UCSD-AML1 (cell line): ENCODE results near the gene ADPRHL1.
"Not testable (repeated sequence)": the region's sequence is repeated elsewhere in the genome, so short reads cannot be mapped to it uniquely, and the experiment has no call there.

ENCODE experiments used
- DNase-seq: peaks from one replicate; lab custom pipeline; 2025; ENCODE audit not compliant: unreplicated experiment; lab: John Stamatoyannopoulos, UW

ADPRHL1 gene

DNA sequence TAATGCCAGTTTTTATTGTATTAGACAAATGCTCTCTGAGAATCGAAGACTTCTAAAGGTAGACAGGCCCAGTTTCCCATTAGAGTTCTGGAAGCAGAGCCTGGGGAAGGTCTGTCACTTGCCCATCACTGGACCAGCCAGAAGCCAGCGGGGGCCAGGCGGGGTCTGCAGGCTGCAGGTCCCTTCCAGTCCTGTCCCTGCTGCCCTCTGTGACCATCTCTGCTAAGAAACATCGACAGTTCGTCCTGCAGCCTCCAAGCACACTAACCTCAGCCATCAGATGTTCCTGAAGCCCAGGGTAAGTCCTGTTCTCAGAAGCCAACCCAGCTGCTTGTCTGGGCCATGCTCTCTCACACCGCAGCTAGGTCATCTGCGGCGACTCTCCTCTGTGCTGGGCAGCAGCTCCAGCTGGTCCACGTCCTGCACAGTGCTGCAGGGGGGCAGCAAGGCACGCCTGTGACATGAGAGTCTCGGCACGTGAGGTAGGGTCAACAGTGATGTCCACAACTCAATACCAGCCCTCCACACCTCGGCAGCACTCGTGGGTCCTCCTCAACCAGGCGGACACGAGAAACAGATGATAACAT lies 2.9 kb upstream of the ADPRHL1 start:
- no peak for DNase-seq

DNA sequence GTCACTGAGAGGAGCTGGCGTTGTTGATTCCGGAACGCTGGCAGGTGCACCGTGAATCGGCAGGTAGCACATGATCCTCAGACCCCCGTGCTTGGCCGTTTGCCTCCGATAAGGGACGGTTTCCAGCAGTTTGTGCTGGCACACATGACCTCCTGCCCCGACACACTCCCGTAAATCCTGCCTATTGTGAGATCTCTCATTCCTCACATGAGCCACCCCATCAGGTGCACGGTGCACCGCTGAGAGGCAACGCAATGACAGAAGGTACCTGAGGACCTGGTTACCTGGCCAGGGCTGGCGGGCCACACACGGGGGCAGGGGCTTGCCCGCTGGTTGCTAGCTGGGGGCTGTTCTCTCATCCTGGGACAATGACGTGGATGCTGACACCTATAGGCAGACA lies 2.1 kb upstream of the ADPRHL1 start:
- no peak for DNase-seq

DNA sequence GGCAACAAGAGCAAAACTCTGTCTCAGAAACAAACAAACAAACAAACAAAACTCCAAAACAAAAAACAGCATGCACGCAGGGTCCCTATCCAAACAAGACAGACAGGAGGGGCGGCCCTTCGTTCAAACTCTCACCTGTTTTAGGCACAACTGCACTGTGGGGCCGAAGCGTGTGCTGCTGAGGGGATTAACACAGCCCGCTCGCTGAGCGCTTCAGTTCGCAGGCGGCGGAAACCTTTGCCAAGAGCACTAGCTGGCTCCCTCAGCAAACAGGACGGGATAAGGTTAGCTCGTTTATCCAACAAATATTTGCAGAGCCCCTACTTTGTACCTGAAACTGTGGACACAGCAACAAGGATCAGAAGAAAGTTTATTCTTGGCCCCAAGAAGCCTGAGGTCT lies 1.6 kb upstream of the ADPRHL1 start:
- no peak for DNase-seq

- no peak for DNase-seq
Measured at GRCh38 chr13:113452466-113452865, 822 bp downstream of the ADPRHL1 start.

GRCh38 chr13:113451951-113452421 lies 1.3 kb downstream of the ADPRHL1 start:
- no peak for DNase-seq

DNA sequence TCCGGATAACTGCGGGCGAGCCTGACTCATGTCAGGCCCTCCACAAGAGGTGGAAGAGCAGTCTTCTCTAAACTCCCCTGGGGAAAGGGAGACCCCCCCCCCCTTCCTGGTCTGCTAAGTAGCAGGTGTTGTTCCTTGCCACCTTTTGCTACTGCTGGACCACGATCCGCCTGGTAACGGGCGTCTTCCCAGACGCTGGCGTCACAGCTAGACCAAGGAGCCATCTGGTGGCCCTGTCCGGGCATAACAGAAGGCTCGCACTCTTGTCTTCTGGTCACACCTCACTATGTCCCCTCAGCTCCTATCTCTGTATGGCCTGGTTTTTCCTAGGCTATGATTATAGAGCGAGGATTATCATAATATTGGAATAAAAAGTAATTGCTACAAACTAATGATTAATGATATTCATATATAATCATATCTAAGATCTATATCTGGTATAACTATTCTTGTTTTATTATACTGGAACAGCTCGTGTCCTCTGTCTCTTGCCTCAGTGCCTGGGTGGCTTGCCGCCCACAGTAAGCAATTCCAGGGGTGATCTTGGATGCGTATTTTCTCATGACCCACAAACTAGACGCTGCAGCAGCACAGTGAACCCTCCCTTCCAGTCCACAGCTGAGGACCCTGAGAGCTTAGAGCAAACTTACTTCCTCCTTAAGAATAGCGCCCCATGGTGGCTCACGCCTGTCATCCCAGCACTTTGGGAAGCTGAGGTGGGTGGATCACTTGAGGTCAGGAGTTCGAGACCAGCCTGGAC lies 2.2 kb downstream of the ADPRHL1 start:
- DNase-seq, result peak; percentile 28

- DNase-seq, result not testable (repeated sequence)
Measured at GRCh38 chr13:113450348-113450744, 2.9 kb downstream of the ADPRHL1 start.

DNA sequence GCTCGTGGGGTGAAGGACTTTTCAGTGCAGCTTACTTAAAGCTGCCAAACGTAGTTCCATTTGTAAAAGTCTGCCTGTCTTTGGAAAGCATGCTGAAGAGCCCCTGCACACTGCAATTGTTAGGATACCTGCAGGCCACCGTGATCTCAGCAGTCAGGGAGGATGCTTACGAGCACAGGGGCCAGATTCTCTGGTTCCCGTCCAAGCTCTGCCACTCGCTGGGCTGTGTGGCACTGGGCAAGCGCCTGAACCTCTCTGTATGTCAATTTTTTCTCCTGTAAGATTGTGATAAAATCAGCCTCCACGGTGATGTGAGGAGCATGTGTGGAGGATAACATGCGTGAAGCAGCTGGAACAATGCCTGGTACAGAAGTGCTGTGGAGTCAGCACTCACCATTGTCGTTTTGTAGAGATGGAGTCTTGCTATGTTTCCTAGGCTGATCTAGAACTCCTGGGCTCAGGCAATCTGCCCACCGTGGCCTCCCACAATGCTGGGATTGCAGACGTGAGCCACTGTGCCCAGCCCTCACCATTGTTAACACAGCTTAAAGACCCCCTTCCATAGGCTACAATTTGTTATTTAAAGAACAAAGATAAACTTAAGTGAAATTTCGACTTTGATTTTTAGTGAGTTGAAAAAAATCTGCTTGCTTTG lies 3.5 kb downstream of the ADPRHL1 start:
- no peak for DNase-seq

DNA sequence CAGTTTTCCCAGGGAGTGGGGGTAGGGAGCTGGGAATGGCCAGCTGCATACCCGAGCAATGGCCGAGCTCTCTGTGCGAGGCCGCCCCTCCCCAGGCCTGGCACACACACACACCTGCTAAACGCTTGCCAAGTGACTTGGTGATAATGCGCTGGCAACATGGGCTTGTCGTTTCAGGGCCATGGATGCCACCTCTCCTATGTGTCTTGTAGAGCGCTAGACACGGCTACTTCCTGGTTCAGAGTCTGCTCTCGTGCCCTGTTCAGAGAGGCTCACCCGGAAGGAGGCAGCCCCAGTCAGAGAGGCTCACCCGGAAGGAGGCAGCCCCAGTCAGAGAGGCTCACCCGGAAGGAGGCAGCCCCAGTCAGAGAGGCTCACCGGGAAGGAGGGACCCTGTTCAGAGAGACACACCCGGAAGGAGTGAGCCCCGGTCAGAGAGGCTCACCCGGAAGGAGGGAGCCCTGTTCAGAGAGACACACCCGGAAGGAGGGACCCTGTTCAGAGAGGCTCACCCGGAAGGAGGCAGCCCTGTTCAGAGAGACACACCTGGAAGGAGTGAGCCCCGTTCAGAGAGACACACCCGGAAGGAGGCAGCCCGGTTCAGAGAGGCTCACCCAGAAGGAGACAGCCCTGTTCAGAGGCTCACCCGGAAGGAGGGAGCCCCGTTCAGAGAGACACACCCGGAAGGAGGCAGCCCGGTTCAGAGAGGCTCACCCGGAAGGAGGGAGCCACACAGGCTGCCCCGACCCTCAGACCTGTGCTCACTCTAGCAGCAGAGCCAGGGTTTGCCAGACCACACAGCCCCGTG lies 4.2 kb downstream of the ADPRHL1 start:
- no peak for DNase-seq

DNA sequence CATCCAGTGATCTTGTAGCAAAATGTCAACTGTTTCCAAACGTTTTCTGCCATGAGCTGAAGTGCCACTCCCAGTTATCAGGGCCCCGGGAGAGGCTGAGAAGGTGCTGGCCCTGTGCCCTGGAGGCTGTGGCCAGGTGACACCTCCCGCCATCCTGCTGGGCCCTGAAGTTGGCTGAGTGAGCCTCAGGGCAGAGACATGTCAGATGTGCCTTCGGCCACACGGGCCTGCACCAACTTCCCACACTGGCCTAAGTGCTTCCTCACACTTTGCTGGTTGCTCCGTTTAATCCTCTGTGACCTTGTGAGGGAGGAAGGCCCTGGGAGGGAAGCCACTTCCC lies 4.8 kb downstream of the ADPRHL1 start:
- no peak for DNase-seq

DNA sequence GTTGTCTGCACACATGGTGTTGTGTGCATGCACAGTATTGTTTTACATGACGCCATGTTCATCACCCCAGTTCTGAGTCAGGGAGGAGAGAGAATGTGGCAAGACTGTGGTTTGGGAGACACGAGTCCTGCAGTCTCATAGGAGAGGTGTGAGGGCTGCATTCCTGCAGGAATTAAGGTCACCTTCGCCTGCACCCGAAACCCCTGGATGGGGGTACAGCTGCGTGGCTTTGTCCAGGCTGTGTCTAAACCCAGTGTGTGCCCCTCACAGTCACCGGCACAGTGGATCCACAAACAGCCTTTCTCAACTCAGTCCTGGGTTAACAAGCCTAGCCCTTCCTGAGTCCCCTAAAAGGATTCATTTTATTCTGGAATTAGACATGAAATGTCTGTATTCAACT lies 5.7 kb downstream of the ADPRHL1 start:
- no peak for DNase-seq

- DNase-seq, result no peak
Measured at GRCh38 chr13:113446488-113446854, 6.8 kb downstream of the ADPRHL1 start.

GRCh38 chr13:113445791-113446487 lies 7.3 kb downstream of the ADPRHL1 start:
- no peak for DNase-seq

GRCh38 chr13:113443991-113444390 lies 9.3 kb downstream of the ADPRHL1 start:
- DNase-seq, result no peak

DNA sequence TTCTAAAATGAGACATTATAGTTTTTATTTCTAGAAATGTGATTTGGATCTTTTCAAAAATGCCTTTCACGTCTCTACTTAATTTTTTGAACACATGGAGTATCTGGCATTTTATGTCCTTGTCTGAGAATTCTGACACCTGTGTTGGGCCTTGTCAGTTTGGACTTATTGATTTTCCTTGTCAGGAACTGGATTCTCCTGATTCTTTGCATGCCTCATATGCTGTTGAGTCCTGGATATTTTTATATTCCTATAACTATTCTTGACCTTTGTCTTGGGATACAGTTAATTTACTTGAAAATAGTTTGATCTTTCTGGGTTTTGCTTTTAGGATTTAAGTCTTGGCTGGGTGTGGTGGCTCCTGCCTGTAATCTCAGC lies 10.3 kb downstream of the ADPRHL1 start:
- DNase-seq, result no peak

DNA sequence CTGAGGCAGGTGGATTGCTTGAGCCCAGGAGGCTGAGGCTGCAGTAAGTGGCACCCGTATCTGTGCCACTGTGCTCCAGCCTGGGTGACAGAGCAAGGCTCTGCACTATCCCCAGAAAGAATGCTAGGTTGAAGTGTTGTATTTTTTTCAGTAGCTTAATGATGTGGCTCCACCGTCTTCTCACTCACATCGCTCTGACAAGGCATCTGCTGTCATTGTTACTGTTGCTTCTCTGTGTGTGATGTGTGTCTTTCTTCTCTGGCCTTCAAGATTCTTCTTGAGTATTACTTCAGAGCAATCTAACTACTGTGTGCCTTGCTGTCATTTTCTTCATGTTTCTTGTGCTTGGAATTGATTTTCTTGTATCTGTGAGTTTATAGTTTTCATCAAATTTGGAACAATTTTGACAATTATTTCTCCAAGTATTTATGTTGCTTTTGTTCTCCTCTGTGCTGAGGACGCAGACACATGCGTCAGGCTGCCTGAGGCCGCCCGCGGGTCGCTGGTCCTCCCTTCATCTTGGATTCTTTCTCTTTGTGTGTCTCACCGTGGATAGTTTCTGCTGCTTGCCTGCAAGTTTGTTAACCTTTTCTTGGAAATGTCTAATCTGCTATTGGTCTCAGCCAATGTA lies 10.8 kb downstream of the ADPRHL1 start:
- no peak for DNase-seq

DNA sequence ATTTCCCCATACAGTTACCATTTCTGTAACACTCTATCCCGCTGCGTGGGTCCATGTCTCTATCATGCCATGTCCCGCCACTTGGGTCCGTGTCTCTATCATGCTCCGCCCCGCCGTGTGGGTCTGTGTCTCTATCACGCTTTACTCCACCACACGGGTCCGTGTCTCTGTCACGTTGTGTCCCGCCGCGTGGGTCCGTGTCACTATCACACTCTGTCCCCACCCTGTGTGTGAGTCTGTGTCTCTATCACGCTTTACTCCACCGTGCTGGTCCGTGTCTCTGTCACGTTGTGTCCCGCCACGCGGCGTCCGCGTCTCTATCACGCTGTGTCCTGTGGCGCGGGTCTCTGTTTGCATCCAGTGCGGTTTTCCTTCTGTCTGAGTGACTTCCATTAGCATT lies 11.6 kb downstream of the ADPRHL1 start:
- DNase-seq, result no peak

GRCh38 chr13:113437408-113438010 lies 15.8 kb downstream of the ADPRHL1 start:
- no peak for DNase-seq

DNA sequence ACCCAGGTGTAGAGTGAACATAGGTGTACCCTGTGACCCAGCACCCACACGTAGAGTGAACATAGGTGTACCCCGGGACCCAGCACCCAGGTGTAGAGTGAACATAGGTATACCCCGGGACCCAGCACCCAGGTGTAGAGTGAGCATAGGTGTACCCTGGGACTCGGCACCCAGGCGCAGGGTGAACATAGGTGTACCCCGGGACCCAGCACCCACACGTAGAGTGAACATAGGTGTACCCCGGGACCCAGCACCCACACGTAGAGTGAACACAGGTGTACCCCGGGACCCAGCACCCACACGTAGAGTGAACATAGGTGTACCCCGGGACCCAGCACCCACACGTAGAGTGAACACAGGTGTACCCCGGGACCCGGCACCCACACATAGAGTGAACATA lies 16.4 kb downstream of the ADPRHL1 start:
- DNase-seq, result not testable (repeated sequence)

DNA sequence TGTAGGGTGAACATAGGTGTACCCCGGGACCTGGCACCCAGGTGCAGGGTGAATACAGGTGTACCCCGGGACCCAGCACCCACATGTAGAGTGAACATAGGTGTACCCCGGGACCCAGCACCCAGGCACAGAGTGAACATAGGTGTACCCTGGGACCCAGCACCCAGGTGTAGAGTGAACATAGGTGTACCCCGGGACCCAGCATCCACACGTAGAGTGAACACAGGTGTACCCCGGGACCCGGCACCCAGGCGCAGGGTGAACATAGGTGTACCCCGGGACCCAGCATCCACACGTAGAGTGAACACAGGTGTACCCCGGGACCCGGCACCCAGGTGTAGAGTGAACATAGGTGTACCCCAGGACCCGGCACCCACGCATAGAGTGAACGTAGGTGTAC lies 17.4 kb downstream of the ADPRHL1 start:
- not testable (repeated sequence) for DNase-seq
